ENCODE results near the gene PNPLA7. TPM values are rescaled to one million over a fixed set of nuclear protein-coding genes. Genes with fewer than 3 reads are reported as not detected.

PNPLA7 gene
- total and polyA plus RNA-seq, 2 of the 4 experiments (the other 2 are of a cell fraction) = under 0.01 to 0.89 TPM

GRCh38 chr9:137497921-137498719 is 52.1 kb downstream of the PNPLA7 start:
- no peak overlapping the region for H2BK15ac ChIP-seq (ENCODE audit: low read depth, low read length)
- H2AK5ac ChIP-seq (ENCODE audit: low read depth, low read length) = no peak overlapping the region
- no peak overlapping the region for H4K8ac ChIP-seq (ENCODE audit: low read depth in 2 of 2, low read length in 2 of 2)
- no peak overlapping the region for H3K18ac ChIP-seq (ENCODE audit: low read depth, low read length)
- peaks cover 3% of the 10 kb centered on the region; the same call in 1 of the 2 replicates for H3K9me3 ChIP-seq (ENCODE audit: control insufficient read depth, insufficient read depth, low read length)
- 60% methylated on average over 10 of the region's 36 CpGs; no CpG with 5 or more reads in 1 of the 2 experiments for WGBS, 2 experiments (ENCODE audit: extremely low coverage in 2 of 2, insufficient read length in 1 of 2)
- ChIA-PET POLR2A (ENCODE audit: unreplicated experiment) (no interaction called here), CTCF (interaction anchor here (0.6 kb wide), 1 partner anchor 288 kb away, joined by 3 read pairs; no protein-coding TSS in a partner anchor)
- no peak overlapping the region for H2BK20ac ChIP-seq (ENCODE audit: low read depth, low read length)
- no peaks in the 10 kb centered on the region for H3K4me1 ChIP-seq (ENCODE audit: control insufficient read depth, insufficient read depth, low read length)
- DNase-seq (no peak), ATAC-seq (ENCODE audit: low read depth) (no peak)
- dilution Hi-C loops (cut with HindIII; ENCODE audit: low sequenced_read_pairs, unreplicated experiment) = no loop called here
- no peak overlapping the region for H3K27ac ChIP-seq (ENCODE audit: insufficient read depth, low read length)
- no peaks in the 10 kb centered on the region for H3K9me1 ChIP-seq (ENCODE audit: insufficient read depth, low read length)
- no peak overlapping the region for H3K23ac ChIP-seq (ENCODE audit: low read depth, low read length)
- H2BK5ac ChIP-seq (ENCODE audit: low read depth, low read length, poor library complexity, severe bottlenecking) = no peak overlapping the region
- no peak overlapping the region for H2AFZ ChIP-seq (replicated peaks; ENCODE audit: low read length, poor library complexity)
- BruUV-seq (replicated peaks) = no TSS peak
- no peak overlapping the region for H3K14ac ChIP-seq (replicated peaks; ENCODE audit: low read depth, low read length)
- no peaks in the 10 kb centered on the region for H3K36me3 ChIP-seq (ENCODE audit: control insufficient read depth, insufficient read depth, low read length)
- no peak overlapping the region for H3K4ac ChIP-seq (ENCODE audit: low read depth, low read length)
- intact Hi-C loops (cut with micrococcal nuclease) = no loop called here
- no peak overlapping the region for H4K5ac ChIP-seq (ENCODE audit: low read depth, low read length)
- no peaks in the 10 kb centered on the region for H4K20me1 ChIP-seq (ENCODE audit: insufficient read depth, low read length)
- H3K56ac ChIP-seq (ENCODE audit: extremely low read depth, insufficient read depth, low read length) = no peak overlapping the region
- in situ Hi-C loops (cut with MboI; ENCODE audit: low sequenced_read_pairs) = no loop called here
- no peak overlapping the region for H2AK9ac ChIP-seq (replicated peaks; ENCODE audit: low read depth, low read length, poor library complexity)
- no peak overlapping the region for H2BK120ac ChIP-seq (ENCODE audit: low read depth, low read length)
- no peak overlapping the region for H4K91ac ChIP-seq (ENCODE audit: insufficient read depth, low read depth, low read length)
- no peak overlapping the region for H3K4me3 ChIP-seq (ENCODE audit: insufficient read depth, low read depth, low read length)
- peaks cover 2% of the 10 kb centered on the region; the same call in 1 of the 2 replicates for H3K27me3 ChIP-seq (ENCODE audit: control insufficient read depth, insufficient read depth, low read length)
- H3K79me1 ChIP-seq (ENCODE audit: low read depth in 1 of 2, low read length in 2 of 2) = no peaks in the 10 kb centered on the region
- H3K9ac ChIP-seq (ENCODE audit: low read depth, low read length) = no peak overlapping the region
- no peak overlapping the region for H3K4me2 ChIP-seq (ENCODE audit: low read depth, low read length)
- TF ChIP-seq RAD21 (IDR thresholded peaks at IDR 0.05; ENCODE audit: low read length) (no peak), CTCF (conservative IDR thresholded peaks at IDR 0.05; ENCODE audit: low read depth, low read length) (no peak), CHD1 (IDR thresholded peaks at IDR 0.05; ENCODE audit: low read depth, low read length) (no peak), USF2 (IDR thresholded peaks at IDR 0.05; ENCODE audit: low read depth, low read length) (no peak), RFX5 (IDR thresholded peaks at IDR 0.05; ENCODE audit: low read depth, low read length) (no peak), MAZ (IDR thresholded peaks at IDR 0.05; ENCODE audit: borderline replicate concordance, low read depth, low read length) (no peak), POLR2A (IDR thresholded peaks at IDR 0.05; ENCODE audit: low read depth, low read length) (no peak), FOS (IDR thresholded peaks at IDR 0.05; ENCODE audit: low read depth, low read length) (no peak), SMC3 (IDR thresholded peaks at IDR 0.05; ENCODE audit: low read depth, low read length) (no peak), BHLHE40 (IDR thresholded peaks at IDR 0.05; ENCODE audit: low read depth, low read length) (no peak), MAFK (IDR thresholded peaks at IDR 0.05; ENCODE audit: low read depth, low read length) (no peak), CEBPB (IDR thresholded peaks at IDR 0.05; ENCODE audit: low read depth, low read length) (no peak), ELK1 (IDR thresholded peaks at IDR 0.05; ENCODE audit: borderline replicate concordance, low read depth, low read length) (no peak), NFE2L2 (IDR thresholded peaks at IDR 0.05; ENCODE audit: low read depth, low read length) (no peak), RCOR1 (IDR thresholded peaks at IDR 0.05; ENCODE audit: insufficient replicate concordance, low read length) (no peak)

All from IMR-90 (cell line).